Parathyroid adenoma (tissue), 2 donors: ENCODE results near the gene CYGB.

ENCODE experiments used
- H2AFZ ChIP-seq: fragments of 300-600 bp; sonication (generic); one replicate; pipeline ENCODE4 v1.7.0; 2017; ENCODE audit warnings: antibody characterized with exemption, mild to moderate bottlenecking
- H3K27ac ChIP-seq: fragments of 300-600 bp; sonication (generic); one replicate; pipeline ENCODE4 v1.7.0; 2017
- H3K27me3 ChIP-seq: fragments of 300-600 bp; sonication (generic); one replicate; pipeline ENCODE4 v1.7.0; 2017; ENCODE audit warnings: low read length; ENCODE audit not compliant: control insufficient read depth, insufficient read depth
- H3K36me3 ChIP-seq: fragments of 300-600 bp; sonication (generic); one replicate; pipeline ENCODE4 v1.7.0; 2017; ENCODE audit warnings: low read length; ENCODE audit not compliant: control insufficient read depth, insufficient read depth
- H3K4me1 ChIP-seq: fragments of 300-600 bp; sonication (generic); one replicate; pipeline ENCODE4 v1.7.0; 2017; ENCODE audit warnings: control low read depth
- H3K4me2 ChIP-seq: fragments of 300-600 bp; sonication (generic); one replicate; pipeline ENCODE4 v1.7.0; 2017; ENCODE audit warnings: low read length
- H3K4me3 ChIP-seq: fragments of 300-600 bp; sonication (generic); one replicate; pipeline ENCODE4 v1.7.0; 2017; ENCODE audit warnings: low read depth, low read length
- H3K79me2 ChIP-seq: fragments of 300-600 bp; sonication (generic); one replicate; pipeline ENCODE4 v1.7.0; 2017; ENCODE audit warnings: control low read depth
- H3K9ac ChIP-seq: fragments of 300-600 bp; sonication (generic); one replicate; pipeline ENCODE4 v1.7.0; 2017; ENCODE audit warnings: mild to moderate bottlenecking
- H3K9me3 ChIP-seq: fragments of 300-600 bp; sonication (generic); one replicate; pipeline ENCODE4 v1.7.0; 2017; ENCODE audit warnings: low read length; ENCODE audit not compliant: control insufficient read depth
- CTCF ChIP-seq: fragments of 300-600 bp; sonication (generic); IDR thresholded peaks from one replicate; pipeline ENCODE4 v1.7.0; 2017; ENCODE audit warnings: antibody characterized with exemption, mild to moderate bottlenecking
- donor health status: primary hyperparathyroidism.

CYGB gene

GRCh38 chr17:76548378-76549214 is 11.1 kb upstream of the CYGB start:
- peaks cover 35% of the 10 kb centered on the region for H3K4me1 ChIP-seq

GRCh38 chr17:76547642-76548202 is 10.2 kb upstream of the CYGB start:
- H3K4me2 ChIP-seq: no peak overlapping the region
- H3K4me1 ChIP-seq: peaks cover 44% of the 10 kb centered on the region
- no peaks in the 10 kb centered on the region for H3K9me3 ChIP-seq
- TF ChIP-seq CTCF: no peak
- no peak overlapping the region for H3K9ac ChIP-seq
- H2AFZ ChIP-seq: no peak overlapping the region
- H3K27me3 ChIP-seq: no peaks in the 10 kb centered on the region
- H3K4me3 ChIP-seq: no peak overlapping the region
- no peaks in the 10 kb centered on the region for H3K36me3 ChIP-seq
- H3K79me2 ChIP-seq: no peaks in the 10 kb centered on the region
- H3K27ac ChIP-seq: no peak overlapping the region

More at GRCh38 chr17:76548378-76549214, 11.1 kb upstream of the CYGB start:
- H3K27me3 ChIP-seq: no peaks in the 10 kb centered on the region
- H3K27ac ChIP-seq: no peak overlapping the region
- no peak overlapping the region for H2AFZ ChIP-seq
- H3K36me3 ChIP-seq: no peaks in the 10 kb centered on the region
- no peak overlapping the region for H3K9ac ChIP-seq
- TF ChIP-seq CTCF: no peak
- H3K79me2 ChIP-seq: no peaks in the 10 kb centered on the region
- no peaks in the 10 kb centered on the region for H3K9me3 ChIP-seq
- no peak overlapping the region for H3K4me2 ChIP-seq
- no peak overlapping the region for H3K4me3 ChIP-seq

- Histone ChIP-seq H3K4me1 (peaks cover 49% of the 10 kb centered on the region), H3K79me2 (no peaks in the 10 kb centered on the region), H3K27ac (peak overlapping the region; percentile 95), H2AFZ (peak overlapping the region; percentile 51), H3K27me3 (no peaks in the 10 kb centered on the region), H3K9ac (no peak overlapping the region), H3K4me2 (no peak overlapping the region), H3K36me3 (no peaks in the 10 kb centered on the region), H3K9me3 (no peaks in the 10 kb centered on the region), H3K4me3 (no peak overlapping the region)
- peak; percentile 79 for TF ChIP-seq CTCF
These were observed 9.7 kb upstream of the CYGB start for GRCh38 chr17:76547183-76547641.

- Histone ChIP-seq H2AFZ (peak overlapping the region; percentile 51), H3K4me1 (peaks cover 51% of the 10 kb centered on the region), H3K9ac (no peak overlapping the region), H3K9me3 (no peaks in the 10 kb centered on the region), H3K27ac (peak overlapping the region; percentile 95), H3K4me2 (peak overlapping the region; percentile 31), H3K36me3 (no peaks in the 10 kb centered on the region), H3K27me3 (no peaks in the 10 kb centered on the region), H3K4me3 (no peak overlapping the region), H3K79me2 (no peaks in the 10 kb centered on the region)
- no peak for TF ChIP-seq CTCF
These were observed 9.2 kb upstream of the CYGB start for GRCh38 chr17:76546556-76547182.
